Measurements from ENCODE around the gene ZBTB43.
"Not testable (repeated sequence)": the region's sequence is repeated elsewhere in the genome, so short reads cannot be mapped to it uniquely, and the experiment has no call there.

Gene ZBTB43

DNA sequence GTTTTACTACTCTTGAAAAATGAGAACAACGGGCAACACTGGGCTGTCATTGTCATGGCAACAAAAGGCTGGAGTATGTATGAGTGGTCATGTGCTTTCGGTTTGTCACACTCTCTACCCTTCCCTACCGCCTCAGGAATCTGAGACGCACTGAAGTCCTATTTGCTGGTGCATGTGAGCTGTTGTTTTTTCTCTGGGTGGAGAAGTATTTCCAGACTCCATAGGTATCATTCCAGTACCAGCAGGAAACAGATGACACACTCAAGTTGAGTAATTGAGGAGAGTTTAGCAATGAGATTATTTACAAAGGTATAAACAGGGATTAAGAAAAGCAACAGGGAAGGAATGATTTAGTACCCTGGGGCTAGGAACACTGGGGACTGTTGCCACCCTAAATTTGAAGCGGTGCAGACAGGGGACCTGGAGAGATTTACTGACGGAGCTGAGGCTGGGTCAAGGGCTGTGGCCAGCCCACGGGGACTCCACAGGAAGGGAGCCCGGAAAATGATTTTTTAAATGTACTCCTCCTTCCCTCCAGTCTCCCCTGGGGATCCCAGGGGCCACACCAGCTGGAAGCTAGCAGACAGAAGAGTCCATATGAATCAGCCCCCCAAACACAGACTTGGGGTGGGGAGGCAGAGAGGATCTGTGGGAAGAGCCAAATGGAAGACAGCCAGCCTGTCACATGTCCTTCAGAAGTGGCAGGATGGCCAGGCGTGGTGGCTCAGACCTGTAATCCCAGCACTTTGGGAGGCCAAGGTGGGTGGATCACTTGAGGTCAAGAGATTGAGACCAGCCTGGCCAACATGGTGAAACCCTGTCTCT, 13.2 kb upstream of the ZBTB43 start:
- DNase-seq: peak; percentile 83

GRCh38 chr9:126793686-126794417, 11.0 kb upstream of the ZBTB43 start:
- no peak for DNase-seq

DNA sequence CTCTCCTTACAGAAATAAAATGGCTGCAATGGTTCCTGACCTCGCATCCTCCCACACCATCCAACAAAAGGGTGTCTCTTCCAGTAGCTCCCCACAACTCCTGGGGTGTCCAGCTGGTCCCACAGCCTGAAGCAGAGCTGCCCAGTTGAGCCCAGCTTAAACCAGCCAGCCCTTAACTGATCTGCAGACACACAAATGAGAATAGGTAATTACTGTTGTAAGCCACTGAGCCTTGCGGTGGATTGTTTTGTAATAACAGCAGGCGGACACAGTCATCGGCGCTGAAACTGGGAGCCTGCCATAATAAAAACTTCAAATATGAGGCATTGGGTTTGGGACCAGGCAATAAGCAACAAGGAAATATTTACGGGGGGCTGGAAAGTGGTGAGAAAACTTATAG, 10.4 kb upstream of the ZBTB43 start:
- DNase-seq: no peak

DNA sequence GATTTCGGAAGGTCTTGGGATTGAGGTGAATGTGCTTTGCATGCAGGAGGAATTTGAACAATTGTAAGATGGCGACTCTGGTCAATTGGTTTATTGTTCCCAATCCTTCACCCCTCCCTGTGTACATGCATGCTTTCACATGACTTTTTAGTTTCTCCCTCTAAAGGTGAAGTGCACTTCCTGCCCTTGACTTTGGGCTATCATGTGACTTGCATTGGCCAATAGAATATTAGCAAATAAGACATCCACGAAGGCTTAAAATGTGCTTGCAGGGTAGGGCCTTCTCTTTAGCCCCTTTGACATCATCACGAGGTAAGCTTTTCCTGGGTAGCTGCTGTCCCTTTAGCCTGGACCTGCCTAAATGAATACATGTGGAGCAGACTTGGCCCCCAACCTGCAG, 8.1 kb upstream of the ZBTB43 start:
- no peak for DNase-seq

GRCh38 chr9:126797903-126798302, 6.9 kb upstream of the ZBTB43 start:
- DNase-seq: no peak

DNA sequence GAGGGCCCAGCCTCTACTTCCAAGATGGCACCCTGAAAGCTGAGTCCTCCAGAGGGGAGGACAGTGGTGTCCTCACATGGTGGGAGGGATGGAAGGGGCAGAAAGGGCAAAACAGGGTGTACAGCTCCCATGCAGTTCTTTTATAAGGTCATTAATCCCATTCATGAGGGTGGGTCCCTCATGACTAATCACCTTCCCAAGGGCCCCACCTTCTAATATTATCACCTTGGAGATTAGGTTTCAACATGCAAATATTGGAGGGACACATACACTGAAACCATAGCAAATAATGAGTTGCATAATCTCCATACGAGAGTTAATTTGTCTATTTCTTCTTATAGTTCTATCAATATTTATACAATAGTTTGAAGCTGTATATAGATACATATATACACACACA, 5.8 kb upstream of the ZBTB43 start:
- no peak for DNase-seq

DNA sequence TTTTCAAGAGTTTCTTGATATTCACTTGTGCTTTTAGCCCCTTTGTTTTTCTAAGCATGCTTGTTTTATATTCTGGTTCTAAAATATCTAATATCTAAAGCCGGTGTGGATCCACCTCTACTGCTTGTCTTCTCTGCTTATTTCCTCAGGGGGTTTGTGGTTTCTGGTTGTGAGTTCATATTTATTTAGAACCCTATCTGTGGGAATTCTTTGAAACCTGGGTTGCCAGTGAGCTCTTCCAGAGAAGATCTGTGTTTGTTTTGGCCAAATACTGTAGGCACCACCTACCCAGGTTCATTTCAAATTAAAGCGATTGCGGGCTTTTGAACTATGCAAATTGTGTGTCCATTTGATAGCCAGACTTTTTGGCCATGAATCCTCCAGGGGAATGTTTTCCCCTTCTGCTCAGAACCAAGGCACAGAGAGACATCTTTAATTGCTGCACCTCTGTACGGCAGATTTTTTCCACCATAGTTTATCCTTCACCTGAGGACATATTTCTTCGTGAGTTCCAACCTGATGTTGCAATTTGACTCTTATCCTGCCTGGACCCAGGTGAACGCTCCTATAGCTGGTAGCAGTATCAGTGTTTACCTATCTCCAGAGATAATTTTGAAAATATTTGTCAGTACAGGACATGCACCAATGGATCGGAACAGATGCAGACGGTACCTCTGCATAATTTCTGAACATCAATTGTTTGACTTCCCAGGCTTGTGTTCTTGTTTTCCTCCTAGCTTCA, 2.4 kb upstream of the ZBTB43 start:
- no peak for DNase-seq

DNA sequence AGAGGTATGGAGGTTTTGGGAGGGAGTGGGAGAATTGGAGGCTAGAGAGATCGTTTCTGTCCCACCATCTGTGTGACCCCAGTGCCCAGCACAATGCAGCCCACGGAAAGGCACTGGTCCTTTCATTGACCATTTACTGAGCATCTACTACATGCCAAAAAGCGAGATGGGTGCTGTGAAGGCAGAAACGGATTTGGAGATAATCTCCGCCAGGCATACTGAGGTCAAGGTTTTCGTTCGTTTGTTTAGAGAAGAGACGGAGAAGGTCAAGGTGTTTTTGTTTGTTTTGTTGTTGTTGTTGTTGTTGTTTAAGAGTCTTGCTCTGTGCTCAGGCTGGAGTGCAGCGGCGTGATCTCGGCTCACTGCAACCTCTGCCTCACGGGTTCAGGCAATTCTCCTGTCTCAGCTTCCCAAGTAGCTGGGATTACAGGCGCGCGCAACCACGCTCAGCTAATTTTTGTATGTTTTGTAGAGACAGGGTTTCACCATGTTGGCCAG, 593 bp upstream of the ZBTB43 start:
- no peak for DNase-seq

GRCh38 chr9:126805554-126806262, 868 bp downstream of the ZBTB43 start:
- DNase-seq: peak; percentile 69

GRCh38 chr9:126806336-126806735, 1.5 kb downstream of the ZBTB43 start:
- DNase-seq: no peak

DNA sequence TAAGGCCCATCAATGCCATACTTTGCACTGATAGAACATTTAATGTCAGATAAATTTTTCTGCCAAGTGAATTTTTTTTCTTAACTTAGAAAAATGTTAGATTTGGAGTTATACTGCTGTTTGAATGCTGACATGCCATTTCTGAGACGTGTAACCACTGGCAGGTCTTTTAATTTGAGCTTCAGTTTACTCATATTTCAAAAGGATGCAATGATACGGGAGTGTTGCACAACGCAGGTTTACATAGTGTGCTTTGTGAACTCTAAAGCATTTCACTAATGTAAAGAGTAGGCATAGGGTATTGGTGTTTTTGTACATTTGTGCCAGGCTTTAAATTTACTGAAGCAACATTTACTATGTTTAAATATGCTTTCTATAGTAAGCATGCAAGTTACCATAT, 4.2 kb downstream of the ZBTB43 start:
- no peak for DNase-seq

- not testable (repeated sequence) for DNase-seq
Measured at GRCh38 chr9:126810221-126810620, 5.4 kb downstream of the ZBTB43 start.

DNA sequence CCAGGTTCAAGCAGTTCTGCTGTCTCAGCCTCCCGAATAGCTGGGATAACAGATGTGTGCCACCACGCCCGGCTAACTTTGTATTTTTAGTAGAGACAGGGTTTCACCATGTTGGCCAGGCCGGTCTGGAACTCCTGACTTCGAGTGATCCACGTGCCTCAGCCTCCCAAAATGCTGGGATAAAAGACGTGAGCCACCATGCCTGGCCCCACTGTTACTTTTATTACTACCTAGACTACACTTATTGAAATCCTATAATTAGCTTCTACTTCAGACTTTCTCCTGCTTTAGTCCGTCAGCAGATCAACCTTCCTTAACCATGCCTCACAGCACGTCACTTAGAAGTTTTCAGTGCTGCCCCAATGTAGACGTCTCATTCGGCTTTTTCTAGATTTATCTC, 8.2 kb downstream of the ZBTB43 start:
- DNase-seq: no peak

DNA sequence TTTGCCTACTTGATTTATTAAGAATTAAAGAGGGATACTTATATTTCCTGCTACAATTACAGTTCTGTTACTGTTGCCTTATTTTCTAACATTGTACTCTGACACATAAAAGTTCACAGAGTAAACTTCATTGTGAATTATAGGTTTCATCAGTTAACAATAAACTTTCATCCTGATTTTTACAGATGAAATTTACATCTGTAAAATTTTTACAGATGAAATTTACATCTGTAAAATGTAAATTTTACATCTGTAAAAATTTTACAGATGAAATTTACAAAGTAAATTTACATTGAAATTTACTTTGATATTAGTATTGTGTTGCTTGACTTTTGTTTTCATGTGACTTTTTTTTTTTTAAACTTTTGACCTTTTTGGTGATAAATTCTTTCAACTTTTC, 9.3 kb downstream of the ZBTB43 start:
- no peak for DNase-seq

DNA sequence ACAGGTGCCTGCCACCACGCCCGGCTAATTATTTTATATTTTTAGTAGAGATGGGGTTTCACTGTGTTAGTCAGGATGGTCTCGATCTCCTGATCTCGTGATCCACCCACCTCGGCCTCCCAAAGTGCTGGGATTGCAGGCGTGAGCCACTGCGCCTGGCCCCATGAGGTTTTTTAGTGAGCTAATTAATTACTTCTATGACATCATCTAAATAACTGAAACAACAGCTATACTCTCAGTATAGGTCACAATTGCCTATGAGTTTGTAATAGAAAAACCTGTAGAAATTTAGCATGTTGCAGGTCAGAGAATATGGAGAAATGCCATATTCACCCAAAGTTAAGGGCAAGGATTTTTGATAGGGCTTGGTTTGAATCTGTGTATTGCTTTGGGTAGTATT, 12.8 kb downstream of the ZBTB43 start:
- DNase-seq: not testable (repeated sequence)

DNA sequence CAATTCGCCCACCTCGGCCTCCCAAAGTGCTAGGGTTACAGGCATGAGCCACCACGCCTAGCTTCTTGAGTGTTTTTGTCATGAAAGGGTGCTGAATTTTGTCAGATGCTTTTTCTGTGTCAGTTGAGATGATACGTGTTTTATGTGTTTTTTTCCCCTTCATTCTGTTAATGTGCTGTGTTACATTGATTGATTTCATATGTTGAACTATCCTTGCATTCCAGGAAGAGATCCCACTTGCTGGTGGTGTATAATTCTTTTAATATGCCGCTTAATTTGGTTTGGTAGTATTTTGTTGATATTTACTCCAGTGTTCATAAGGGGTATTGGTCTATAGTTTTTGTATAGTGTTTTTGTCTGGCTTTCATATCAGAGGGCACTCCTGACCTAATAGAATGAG, 13.6 kb downstream of the ZBTB43 start:
- no peak for DNase-seq

DNA sequence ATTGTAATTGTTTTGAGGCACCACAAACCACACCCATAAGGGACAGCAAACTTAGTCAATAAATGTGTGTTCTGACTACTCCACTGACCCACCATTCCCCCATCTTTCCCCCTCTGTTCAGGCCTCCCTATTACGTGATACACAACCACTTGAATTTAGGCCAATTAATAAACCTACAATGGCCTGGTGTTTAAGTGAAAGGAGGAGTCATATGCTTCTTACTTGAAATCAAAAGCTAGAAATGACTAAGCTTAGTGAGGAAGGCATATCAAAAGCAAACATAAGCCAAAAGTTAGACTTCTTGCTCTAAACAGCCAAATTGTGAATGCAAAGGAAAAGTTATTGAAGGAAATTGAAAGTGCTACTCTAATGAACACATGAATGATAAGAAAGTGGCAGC, 14.6 kb downstream of the ZBTB43 start:
- no peak for DNase-seq

DNA sequence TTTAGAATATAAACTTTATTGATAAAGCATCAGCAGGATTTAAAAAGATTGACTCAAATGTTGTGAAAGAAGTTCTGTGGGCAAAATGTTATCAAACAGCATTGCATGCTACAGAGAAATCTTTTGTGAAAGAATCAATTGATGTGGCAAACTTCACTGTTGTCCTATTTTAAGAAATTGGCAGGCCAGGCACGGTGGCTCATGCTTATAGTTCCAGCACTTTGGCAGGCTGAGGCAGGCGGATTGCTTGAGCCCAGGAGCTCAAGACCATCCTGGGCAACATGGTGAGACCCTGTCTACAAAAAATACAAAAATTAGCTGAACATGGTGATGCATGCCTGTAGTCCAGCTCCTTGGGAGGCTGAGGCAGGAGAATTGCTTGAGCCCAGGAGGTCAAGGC, 17.4 kb downstream of the ZBTB43 start:
- DNase-seq: no peak

DNA sequence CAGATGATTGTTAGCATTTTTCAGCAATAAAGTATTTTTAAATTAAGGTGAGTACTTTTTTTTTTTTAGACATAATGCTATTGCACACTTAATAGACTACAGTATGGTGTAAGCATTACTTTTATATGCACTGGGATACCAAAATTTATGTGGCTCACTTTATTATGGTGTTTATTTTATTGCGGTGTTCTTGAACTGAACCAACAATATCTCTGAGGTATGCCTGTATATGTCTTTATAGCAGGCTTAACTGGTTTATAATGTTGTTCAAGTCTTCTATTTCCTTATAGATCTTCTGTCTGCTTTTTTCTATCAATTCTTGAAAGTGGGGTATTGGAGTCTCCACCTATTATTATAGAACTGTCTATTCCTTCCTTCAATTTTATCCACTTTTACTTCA, 18.0 kb downstream of the ZBTB43 start:
- no peak for DNase-seq

GRCh38 chr9:126824052-126824451, 19.2 kb downstream of the ZBTB43 start:
- DNase-seq: not testable (repeated sequence)

GRCh38 chr9:126827227-126827626, 22.4 kb downstream of the ZBTB43 start:
- DNase-seq: no peak

GRCh38 chr9:126829035-126829434, 24.2 kb downstream of the ZBTB43 start:
- no peak for DNase-seq

GRCh38 chr9:126830827-126831226, 26.0 kb downstream of the ZBTB43 start:
- no peak for DNase-seq

All from fibroblast of skin of back (primary cell).